Measurements from ENCODE around the gene PTDSS2. TPM values are rescaled to one million over a fixed set of nuclear protein-coding genes. Genes with fewer than 3 reads are reported as not detected.
A peak's percentile ranks its signal among the peaks of the same experiment; 100 is the strongest.

PTDSS2 gene
- total and polyA plus RNA-seq, 2 of the 13 experiments (the other 11 are each of a cell fraction or from before 2014, with no cell fraction given): 21.7 to 26.4 TPM

DNA sequence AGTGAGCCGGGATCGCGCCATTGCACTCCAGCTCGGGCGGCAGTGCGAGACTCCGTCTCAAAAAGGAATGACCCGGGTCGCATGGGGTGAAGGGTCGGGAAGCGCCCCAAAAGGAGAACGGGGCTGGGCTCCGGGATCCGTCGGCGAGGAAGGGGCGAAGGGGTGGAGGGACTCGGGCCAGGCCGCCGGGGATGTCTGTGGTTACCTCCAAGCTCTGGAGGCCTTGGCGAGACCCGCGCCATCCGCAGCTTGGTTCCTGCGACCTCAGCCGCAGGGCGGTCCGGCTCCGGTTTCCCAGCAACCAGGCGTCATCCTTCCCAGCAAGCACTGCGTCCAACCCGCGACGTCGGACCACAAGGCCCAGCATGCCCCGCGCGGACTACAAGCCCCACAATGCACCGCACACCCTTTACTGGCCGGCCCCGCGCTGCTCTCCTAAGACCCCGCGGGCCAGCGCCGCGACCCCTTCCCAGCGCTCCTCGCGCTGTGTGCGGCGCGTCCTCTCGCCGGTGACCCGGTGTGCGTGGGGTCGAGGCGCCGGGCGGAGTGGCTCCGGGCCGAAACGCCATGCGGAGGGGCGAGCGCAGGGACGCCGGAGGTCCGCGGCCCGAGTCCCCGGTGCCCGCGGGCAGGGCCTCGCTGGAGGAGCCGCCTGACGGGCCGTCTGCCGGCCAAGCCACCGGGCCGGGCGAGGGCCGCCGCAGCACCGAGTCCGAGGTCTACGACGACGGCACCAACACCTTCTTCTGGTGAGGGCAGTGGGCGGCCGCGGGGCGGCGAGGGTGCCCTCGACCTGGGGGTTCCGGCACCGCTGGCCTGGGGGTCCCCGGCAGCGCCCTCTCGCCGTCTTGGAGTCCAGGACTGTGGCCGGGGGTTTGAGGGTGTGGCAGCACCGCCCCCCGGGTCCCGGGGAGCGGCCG lies at the start of gene PTDSS2 (continued):
- TF ChIP-seq, protein P1, sequence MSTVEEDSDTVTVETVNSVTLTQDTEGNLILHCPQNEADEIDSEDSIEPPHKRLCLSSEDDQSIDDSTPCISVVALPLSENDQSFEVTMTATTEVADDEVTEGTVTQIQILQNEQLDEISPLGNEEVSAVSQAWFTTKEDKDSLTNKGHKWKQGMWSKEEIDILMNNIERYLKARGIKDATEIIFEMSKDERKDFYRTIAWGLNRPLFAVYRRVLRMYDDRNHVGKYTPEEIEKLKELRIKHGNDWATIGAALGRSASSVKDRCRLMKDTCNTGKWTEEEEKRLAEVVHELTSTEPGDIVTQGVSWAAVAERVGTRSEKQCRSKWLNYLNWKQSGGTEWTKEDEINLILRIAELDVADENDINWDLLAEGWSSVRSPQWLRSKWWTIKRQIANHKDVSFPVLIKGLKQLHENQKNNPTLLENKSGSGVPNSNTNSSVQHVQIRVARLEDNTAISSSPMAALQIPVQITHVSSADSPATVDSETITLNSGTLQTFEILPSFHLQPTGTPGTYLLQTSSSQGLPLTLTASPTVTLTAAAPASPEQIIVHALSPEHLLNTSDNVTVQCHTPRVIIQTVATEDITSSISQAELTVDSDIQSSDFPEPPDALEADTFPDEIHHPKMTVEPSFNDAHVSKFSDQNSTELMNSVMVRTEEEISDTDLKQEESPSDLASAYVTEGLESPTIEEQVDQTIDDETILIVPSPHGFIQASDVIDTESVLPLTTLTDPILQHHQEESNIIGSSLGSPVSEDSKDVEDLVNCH (CRISPR knock-in tag; IDR thresholded peaks at IDR 0.05): no peak
- TF ChIP-seq MXI1 (IDR thresholded peaks at IDR 0.05; ENCODE audit: borderline replicate concordance, low read depth, low read length): peak; percentile 95
- TF ChIP-seq, protein P2, sequence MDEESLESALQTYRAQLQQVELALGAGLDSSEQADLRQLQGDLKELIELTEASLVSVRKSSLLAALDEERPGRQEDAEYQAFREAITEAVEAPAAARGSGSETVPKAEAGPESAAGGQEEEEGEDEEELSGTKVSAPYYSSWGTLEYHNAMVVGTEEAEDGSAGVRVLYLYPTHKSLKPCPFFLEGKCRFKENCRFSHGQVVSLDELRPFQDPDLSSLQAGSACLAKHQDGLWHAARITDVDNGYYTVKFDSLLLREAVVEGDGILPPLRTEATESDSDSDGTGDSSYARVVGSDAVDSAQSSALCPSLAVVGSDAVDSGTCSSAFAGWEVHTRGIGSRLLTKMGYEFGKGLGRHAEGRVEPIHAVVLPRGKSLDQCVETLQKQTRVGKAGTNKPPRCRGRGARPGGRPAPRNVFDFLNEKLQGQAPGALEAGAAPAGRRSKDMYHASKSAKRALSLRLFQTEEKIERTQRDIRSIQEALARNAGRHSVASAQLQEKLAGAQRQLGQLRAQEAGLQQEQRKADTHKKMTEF (CRISPR knock-in tag; IDR thresholded peaks at IDR 0.05): peak; percentile 86
- TF ChIP-seq, protein P3, sequence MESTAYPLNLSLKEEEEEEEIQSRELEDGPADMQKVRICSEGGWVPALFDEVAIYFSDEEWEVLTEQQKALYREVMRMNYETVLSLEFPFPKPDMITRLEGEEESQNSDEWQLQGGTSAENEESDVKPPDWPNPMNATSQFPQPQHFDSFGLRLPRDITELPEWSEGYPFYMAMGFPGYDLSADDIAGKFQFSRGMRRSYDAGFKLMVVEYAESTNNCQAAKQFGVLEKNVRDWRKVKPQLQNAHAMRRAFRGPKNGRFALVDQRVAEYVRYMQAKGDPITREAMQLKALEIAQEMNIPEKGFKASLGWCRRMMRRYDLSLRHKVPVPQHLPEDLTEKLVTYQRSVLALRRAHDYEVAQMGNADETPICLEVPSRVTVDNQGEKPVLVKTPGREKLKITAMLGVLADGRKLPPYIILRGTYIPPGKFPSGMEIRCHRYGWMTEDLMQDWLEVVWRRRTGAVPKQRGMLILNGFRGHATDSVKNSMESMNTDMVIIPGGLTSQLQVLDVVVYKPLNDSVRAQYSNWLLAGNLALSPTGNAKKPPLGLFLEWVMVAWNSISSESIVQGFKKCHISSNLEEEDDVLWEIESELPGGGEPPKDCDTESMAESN (CRISPR knock-in tag; conservative IDR thresholded peaks at IDR 0.05): peak; percentile 55; the same call in 1 of the 2 replicates
- no peak for TF ChIP-seq ZNF567 (CRISPR knock-in tag; IDR thresholded peaks at IDR 0.05; ENCODE audit: borderline replicate concordance)
- TF ChIP-seq ETV5 (CRISPR knock-in tag; IDR thresholded peaks at IDR 0.05; ENCODE audit: borderline replicate concordance): no peak
- TF ChIP-seq, protein P4, sequence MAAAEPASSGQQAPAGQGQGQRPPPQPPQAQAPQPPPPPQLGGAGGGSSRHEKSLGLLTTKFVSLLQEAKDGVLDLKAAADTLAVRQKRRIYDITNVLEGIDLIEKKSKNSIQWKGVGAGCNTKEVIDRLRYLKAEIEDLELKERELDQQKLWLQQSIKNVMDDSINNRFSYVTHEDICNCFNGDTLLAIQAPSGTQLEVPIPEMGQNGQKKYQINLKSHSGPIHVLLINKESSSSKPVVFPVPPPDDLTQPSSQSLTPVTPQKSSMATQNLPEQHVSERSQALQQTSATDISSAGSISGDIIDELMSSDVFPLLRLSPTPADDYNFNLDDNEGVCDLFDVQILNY (CRISPR knock-in tag; conservative IDR thresholded peaks at IDR 0.05): no peak; the same call in 1 of the 2 replicates
- TF ChIP-seq CBX1 (IDR thresholded peaks at IDR 0.05; ENCODE audit: low read depth): peak; percentile 26
- TF ChIP-seq ZNF30 (CRISPR knock-in tag; IDR thresholded peaks at IDR 0.05): no peak
- TF ChIP-seq SMAD9 (CRISPR knock-in tag; IDR thresholded peaks at IDR 0.05): 0 out of 2 replicates have a peak, but pooled peaks have one; percentile 31
- no peak for TF ChIP-seq ZNF138 (CRISPR knock-in tag; IDR thresholded peaks at IDR 0.05; ENCODE audit: low read depth)
- peak; percentile 33; the same call in 1 of the 2 replicates for TF ChIP-seq FOXC1 (CRISPR knock-in tag; IDR thresholded peaks at IDR 0.05; ENCODE audit: borderline replicate concordance)
- no peak for TF ChIP-seq FOXP1 (IDR thresholded peaks at IDR 0.05)
- TF ChIP-seq FOXP1 (CRISPR knock-in tag; IDR thresholded peaks at IDR 0.05): peak; percentile 36; the same call in 1 of the 2 replicates
- peak; percentile 98 for TF ChIP-seq HCFC1 (IDR thresholded peaks at IDR 0.05; ENCODE audit: low read depth, low read length)
- no peak for TF ChIP-seq STAG1 (CRISPR knock-in tag; IDR thresholded peaks at IDR 0.05)
- no peak for TF ChIP-seq ZFP36L1 (CRISPR knock-in tag; IDR thresholded peaks at IDR 0.05)
- TF ChIP-seq CHCHD3 (CRISPR knock-in tag; IDR thresholded peaks at IDR 0.05): no peak
- TF ChIP-seq, protein P5, sequence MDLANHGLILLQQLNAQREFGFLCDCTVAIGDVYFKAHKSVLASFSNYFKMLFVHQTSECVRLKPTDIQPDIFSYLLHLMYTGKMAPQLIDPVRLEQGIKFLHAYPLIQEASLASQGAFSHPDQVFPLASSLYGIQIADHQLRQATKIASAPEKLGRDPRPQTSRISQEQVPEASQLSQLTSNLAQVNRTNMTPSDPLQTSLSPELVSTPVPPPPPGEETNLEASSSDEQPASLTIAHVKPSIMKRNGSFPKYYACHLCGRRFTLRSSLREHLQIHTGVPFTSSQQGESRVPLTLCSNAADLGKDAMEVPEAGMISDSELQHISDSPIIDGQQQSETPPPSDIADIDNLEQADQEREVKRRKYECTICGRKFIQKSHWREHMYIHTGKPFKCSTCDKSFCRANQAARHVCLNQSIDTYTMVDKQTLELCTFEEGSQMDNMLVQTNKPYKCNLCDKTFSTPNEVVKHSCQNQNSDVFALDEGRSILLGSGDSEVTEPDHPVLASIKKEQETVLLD (CRISPR knock-in tag; IDR thresholded peaks at IDR 0.05; ENCODE audit: low read depth): peak; percentile 65; the same call in 1 of the 2 replicates
- peak; percentile 71 for TF ChIP-seq NFYC (CRISPR knock-in tag; IDR thresholded peaks at IDR 0.05)
- TF ChIP-seq, protein P6, sequence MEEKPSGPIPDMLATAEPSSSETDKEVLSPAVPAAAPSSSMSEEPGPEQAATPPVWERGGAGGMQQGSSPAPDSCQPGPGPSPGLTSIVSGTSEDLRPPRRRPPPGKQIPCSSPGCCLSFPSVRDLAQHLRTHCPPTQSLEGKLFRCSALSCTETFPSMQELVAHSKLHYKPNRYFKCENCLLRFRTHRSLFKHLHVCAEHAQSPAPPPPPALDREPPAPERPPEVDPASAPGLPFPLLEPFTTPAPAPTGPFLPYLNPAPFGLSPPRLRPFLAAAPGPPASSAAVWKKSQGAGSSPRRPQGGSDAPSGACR (CRISPR knock-in tag; IDR thresholded peaks at IDR 0.05): peak; percentile 84
